Muscle layer of duodenum (tissue), 2 donors: ENCODE measurements around the gene JAKMIP1.

Source experiments
- H3K27ac ChIP-seq: one replicate; pipeline ENCODE4 v1.7.0; 2013; ENCODE audit warnings: mild to moderate bottlenecking, low read length
- H3K27me3 ChIP-seq: one replicate; pipeline ENCODE4 v1.7.0; 2013; ENCODE audit warnings: low read depth, mild to moderate bottlenecking, control low read depth, low read length
- H3K36me3 ChIP-seq, 2 donors: one replicate each; pipeline ENCODE4 v1.7.0; 2013; ENCODE audit warnings: low read length in 2 of 2, control low read depth in 1 of 2, mild to moderate bottlenecking in 1 of 2; ENCODE audit not compliant: insufficient read depth in 2 of 2, control insufficient read depth in 1 of 2
- H3K4me1 ChIP-seq, 2 donors: one replicate each; pipeline ENCODE4 v1.7.0; 2013; ENCODE audit warnings: low read length in 2 of 2, mild to moderate bottlenecking in 2 of 2, control low read depth in 1 of 2, moderate library complexity in 1 of 2; ENCODE audit not compliant: insufficient read depth in 2 of 2, control insufficient read depth in 1 of 2
- H3K4me3 ChIP-seq, 2 donors: one replicate each; pipeline ENCODE4 v1.7.0; 2013; ENCODE audit warnings: low read length in 2 of 2, low read depth in 1 of 2, mild to moderate bottlenecking in 1 of 2
- H3K9me3 ChIP-seq, 2 donors: one replicate each; pipeline ENCODE4 v1.7.0; 2013; ENCODE audit warnings: low read length in 2 of 2, control low read depth in 1 of 2, mild to moderate bottlenecking in 1 of 2; ENCODE audit not compliant: control insufficient read depth in 1 of 2
- donor health status: healthy.

Gene JAKMIP1

GRCh38 chr4:6121276-6121850 is 79.0 kb downstream of the JAKMIP1 start:
- H3K4me3 ChIP-seq, result no peak overlapping the region
- no peaks in the 10 kb centered on the region for H3K36me3 ChIP-seq
- H3K9me3 ChIP-seq, result no peaks in the 10 kb centered on the region
- H3K27me3 ChIP-seq, result no peaks in the 10 kb centered on the region
- no peaks in the 10 kb centered on the region for H3K4me1 ChIP-seq
- no peak overlapping the region for H3K27ac ChIP-seq

GRCh38 chr4:6120361-6120760 is 80.0 kb downstream of the JAKMIP1 start:
- no peaks in the 10 kb centered on the region for H3K27me3 ChIP-seq
- H3K27ac ChIP-seq, result no peak overlapping the region
- no peaks in the 10 kb centered on the region for H3K9me3 ChIP-seq
- H3K36me3 ChIP-seq, result no peaks in the 10 kb centered on the region
- H3K4me3 ChIP-seq, result no peak overlapping the region
- no peaks in the 10 kb centered on the region for H3K4me1 ChIP-seq

- no peaks in the 10 kb centered on the region for H3K9me3 ChIP-seq
- no peaks in the 10 kb centered on the region for H3K36me3 ChIP-seq
- no peaks in the 10 kb centered on the region for H3K4me1 ChIP-seq
- no peak overlapping the region for H3K27ac ChIP-seq
- no peak overlapping the region for H3K4me3 ChIP-seq
- no peaks in the 10 kb centered on the region for H3K27me3 ChIP-seq
These were observed 80.8 kb downstream of the JAKMIP1 start for GRCh38 chr4:6119507-6120020.

GRCh38 chr4:6118201-6118600 is 82.1 kb downstream of the JAKMIP1 start:
- no peaks in the 10 kb centered on the region for H3K36me3 ChIP-seq
- no peak overlapping the region for H3K4me3 ChIP-seq
- no peaks in the 10 kb centered on the region for H3K27me3 ChIP-seq
- H3K27ac ChIP-seq, result no peak overlapping the region
- no peaks in the 10 kb centered on the region for H3K4me1 ChIP-seq
- H3K9me3 ChIP-seq, result no peaks in the 10 kb centered on the region

- no peaks in the 10 kb centered on the region for H3K27me3 ChIP-seq
These were observed 83.6 kb downstream of the JAKMIP1 start for GRCh38 chr4:6116696-6117285.

GRCh38 chr4:6115746-6116586 is 84.4 kb downstream of the JAKMIP1 start:
- Histone ChIP-seq H3K9me3 (no peaks in the 10 kb centered on the region), H3K4me1 (no peaks in the 10 kb centered on the region), H3K27me3 (no peaks in the 10 kb centered on the region), H3K27ac (no peak overlapping the region), H3K4me3 (no peak overlapping the region), H3K36me3 (no peaks in the 10 kb centered on the region)

More at GRCh38 chr4:6116696-6117285, 83.6 kb downstream of the JAKMIP1 start:
- no peaks in the 10 kb centered on the region for H3K9me3 ChIP-seq
- H3K4me3 ChIP-seq, result no peak overlapping the region
- H3K36me3 ChIP-seq, result no peaks in the 10 kb centered on the region
- H3K27ac ChIP-seq, result no peak overlapping the region
- H3K4me1 ChIP-seq, result no peaks in the 10 kb centered on the region

GRCh38 chr4:6115342-6115741 is 85.0 kb downstream of the JAKMIP1 start:
- no peaks in the 10 kb centered on the region for H3K27me3 ChIP-seq

GRCh38 chr4:6114601-6115000 is 85.7 kb downstream of the JAKMIP1 start:
- no peaks in the 10 kb centered on the region for H3K9me3 ChIP-seq

More at GRCh38 chr4:6115342-6115741, 85.0 kb downstream of the JAKMIP1 start:
- H3K27ac ChIP-seq, result no peak overlapping the region
- no peaks in the 10 kb centered on the region for H3K9me3 ChIP-seq
- H3K4me3 ChIP-seq, result no peak overlapping the region
- no peaks in the 10 kb centered on the region for H3K4me1 ChIP-seq
- H3K36me3 ChIP-seq, result no peaks in the 10 kb centered on the region

GRCh38 chr4:6114181-6114580 is 86.2 kb downstream of the JAKMIP1 start:
- H3K4me1 ChIP-seq, result no peaks in the 10 kb centered on the region
- H3K4me3 ChIP-seq, result no peak overlapping the region
- H3K36me3 ChIP-seq, result no peaks in the 10 kb centered on the region
- no peaks in the 10 kb centered on the region for H3K27me3 ChIP-seq
- H3K9me3 ChIP-seq, result no peaks in the 10 kb centered on the region
- no peak overlapping the region for H3K27ac ChIP-seq

More at GRCh38 chr4:6114601-6115000, 85.7 kb downstream of the JAKMIP1 start:
- Histone ChIP-seq H3K36me3 (no peaks in the 10 kb centered on the region), H3K4me1 (no peaks in the 10 kb centered on the region), H3K4me3 (no peak overlapping the region), H3K27ac (no peak overlapping the region), H3K27me3 (no peaks in the 10 kb centered on the region)

- no peak overlapping the region for H3K27ac ChIP-seq
- no peaks in the 10 kb centered on the region for H3K36me3 ChIP-seq
- H3K27me3 ChIP-seq, result no peaks in the 10 kb centered on the region
- H3K4me3 ChIP-seq, result no peak overlapping the region
- no peaks in the 10 kb centered on the region for H3K4me1 ChIP-seq
- no peaks in the 10 kb centered on the region for H3K9me3 ChIP-seq
These were observed 86.7 kb downstream of the JAKMIP1 start for GRCh38 chr4:6113641-6114040.

GRCh38 chr4:6112606-6113290 is 87.6 kb downstream of the JAKMIP1 start:
- no peaks in the 10 kb centered on the region for H3K4me1 ChIP-seq
- no peaks in the 10 kb centered on the region for H3K27me3 ChIP-seq
- H3K9me3 ChIP-seq, result no peaks in the 10 kb centered on the region

More at GRCh38 chr4:6112606-6113290, 87.6 kb downstream of the JAKMIP1 start:
- no peaks in the 10 kb centered on the region for H3K36me3 ChIP-seq
- no peak overlapping the region for H3K27ac ChIP-seq
- H3K4me3 ChIP-seq, result no peak overlapping the region
